Measurements from ENCODE around the gene CAST.
A peak's percentile ranks its signal among the peaks of the same experiment; 100 is the strongest.

The CAST gene

DNA sequence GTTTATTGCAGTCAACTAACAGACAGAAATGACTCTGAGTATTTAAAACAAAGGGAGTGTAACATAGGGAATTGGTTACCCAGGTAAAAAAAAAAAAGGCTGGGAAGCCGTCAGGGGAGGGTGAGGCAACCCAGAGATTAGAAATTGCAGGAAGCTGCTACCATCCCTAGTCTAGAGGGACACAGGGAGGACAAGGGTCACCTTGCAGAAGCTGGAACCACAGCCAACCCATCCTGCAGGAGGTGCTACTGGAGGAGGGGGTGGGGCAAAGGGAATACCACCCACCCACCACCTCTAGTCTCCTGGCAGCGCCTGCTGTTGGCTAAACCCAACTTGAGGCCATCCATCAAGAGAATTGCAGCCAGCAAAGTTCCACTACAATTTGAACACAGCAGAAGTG lies 6.5 kb downstream of the CAST start:
- DNase-seq (ENCODE audit: low read depth, low spot score), result no peak

DNA sequence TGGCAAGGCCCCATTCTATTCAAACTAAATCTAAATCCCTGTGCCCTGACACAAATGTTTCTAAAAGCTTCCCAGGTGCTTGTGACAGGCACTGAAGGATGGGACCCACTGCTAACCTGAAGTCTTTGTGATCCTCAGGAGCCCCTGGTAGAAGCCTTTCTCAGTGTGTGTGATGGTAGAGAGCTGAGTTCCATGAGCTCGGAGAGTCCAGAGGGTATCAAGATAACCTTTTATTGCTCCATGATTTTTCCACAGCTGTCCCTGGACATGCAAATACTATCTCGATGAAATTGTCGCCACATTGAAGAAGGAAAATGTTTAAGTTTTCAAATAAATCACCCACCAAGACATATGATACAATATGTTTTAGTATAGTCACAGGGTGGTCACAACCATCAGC lies 7.7 kb downstream of the CAST start:
- DNase-seq (ENCODE audit: low read depth, low spot score), result no peak

- no peak for DNase-seq (ENCODE audit: low read depth, low spot score)
These were observed 9.3 kb downstream of the CAST start for GRCh38 chr5:96671441-96671840.

DNA sequence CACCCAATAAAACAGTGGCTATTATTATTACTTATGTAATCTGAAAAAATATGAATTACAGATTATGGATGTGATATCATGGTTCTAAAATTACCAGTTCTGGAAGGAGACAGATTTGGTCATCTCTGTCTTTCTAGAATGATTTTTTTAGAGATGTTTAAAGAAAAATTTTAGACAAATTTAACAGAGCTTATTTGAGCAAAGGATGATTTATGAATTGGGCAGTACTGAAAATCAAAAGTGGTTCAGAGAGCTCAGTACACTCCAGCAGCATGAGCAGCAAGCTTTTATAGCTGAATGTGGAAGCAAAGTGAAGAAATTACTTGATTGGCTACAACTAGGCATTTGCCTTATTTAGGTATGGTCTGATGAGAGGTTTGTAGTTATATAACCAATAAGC lies 11.0 kb downstream of the CAST start:
- DNase-seq (ENCODE audit: low read depth, low spot score), result no peak

GRCh38 chr5:96675882-96676281 lies 13.7 kb downstream of the CAST start:
- DNase-seq (ENCODE audit: low read depth, low spot score), result no peak

- no peak for DNase-seq (ENCODE audit: low read depth, low spot score)
These were observed 15.3 kb downstream of the CAST start for GRCh38 chr5:96677496-96677895.

- DNase-seq (ENCODE audit: low read depth, low spot score), result no peak
These were observed 17.1 kb downstream of the CAST start for GRCh38 chr5:96679293-96679692.

GRCh38 chr5:96680759-96681470 lies 18.7 kb downstream of the CAST start:
- DNase-seq (ENCODE audit: low read depth, low spot score), result no peak

- no peak for DNase-seq (ENCODE audit: low read depth, low spot score)
These were observed 21.2 kb downstream of the CAST start for GRCh38 chr5:96683392-96683791.

- DNase-seq (ENCODE audit: low read depth, low spot score), result no peak
These were observed 21.6 kb downstream of the CAST start for GRCh38 chr5:96683810-96684209.

GRCh38 chr5:96687080-96687479 lies 24.9 kb downstream of the CAST start:
- no peak for DNase-seq (ENCODE audit: low read depth, low spot score)

GRCh38 chr5:96687812-96688453 lies 25.8 kb downstream of the CAST start:
- no peak for DNase-seq (ENCODE audit: low read depth, low spot score)

DNA sequence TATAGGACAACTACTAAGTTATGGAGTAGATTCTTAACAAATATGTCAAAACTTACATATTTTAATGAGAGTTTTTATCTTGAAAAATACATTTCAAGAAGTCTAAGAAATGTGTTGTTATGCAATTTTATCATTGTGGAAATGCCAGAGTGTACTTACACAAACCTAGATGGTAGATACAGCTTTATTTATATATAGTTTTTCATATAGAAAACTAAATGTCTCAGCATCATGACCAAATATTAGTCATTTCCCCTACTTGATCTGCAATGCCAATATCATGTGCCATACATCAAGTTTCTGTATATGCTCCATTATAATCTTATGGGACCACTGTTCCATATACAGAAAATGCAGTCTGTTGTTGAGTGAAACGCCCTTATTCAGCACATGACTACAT lies 28.7 kb downstream of the CAST start:
- no peak for DNase-seq (ENCODE audit: low read depth, low spot score)

GRCh38 chr5:96691503-96692303 lies 29.5 kb downstream of the CAST start:
- DNase-seq (ENCODE audit: low read depth, low spot score), result no peak

DNA sequence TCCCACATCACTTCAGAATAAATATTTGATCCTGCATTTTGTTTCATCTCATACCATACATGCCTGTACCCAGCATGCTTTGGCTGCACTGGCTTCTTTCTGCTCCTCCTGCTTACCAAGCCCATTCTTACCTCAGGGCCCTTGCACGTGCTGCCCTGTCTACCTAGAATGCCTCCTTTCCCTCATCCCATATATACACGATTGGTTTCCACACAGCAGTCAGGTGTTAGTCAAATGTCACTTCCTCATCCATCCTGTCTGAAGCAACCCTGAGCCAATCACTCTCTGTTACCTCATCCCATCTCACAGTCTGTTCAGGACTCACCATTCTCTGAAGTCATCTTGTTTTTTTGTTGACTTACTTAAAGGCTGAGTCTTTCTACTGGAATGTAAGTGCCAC lies 30.3 kb downstream of the CAST start:
- no peak for DNase-seq (ENCODE audit: low read depth, low spot score)

GRCh38 chr5:96699186-96699820 lies 37.1 kb downstream of the CAST start:
- no peak for DNase-seq (ENCODE audit: low read depth, low spot score)

DNA sequence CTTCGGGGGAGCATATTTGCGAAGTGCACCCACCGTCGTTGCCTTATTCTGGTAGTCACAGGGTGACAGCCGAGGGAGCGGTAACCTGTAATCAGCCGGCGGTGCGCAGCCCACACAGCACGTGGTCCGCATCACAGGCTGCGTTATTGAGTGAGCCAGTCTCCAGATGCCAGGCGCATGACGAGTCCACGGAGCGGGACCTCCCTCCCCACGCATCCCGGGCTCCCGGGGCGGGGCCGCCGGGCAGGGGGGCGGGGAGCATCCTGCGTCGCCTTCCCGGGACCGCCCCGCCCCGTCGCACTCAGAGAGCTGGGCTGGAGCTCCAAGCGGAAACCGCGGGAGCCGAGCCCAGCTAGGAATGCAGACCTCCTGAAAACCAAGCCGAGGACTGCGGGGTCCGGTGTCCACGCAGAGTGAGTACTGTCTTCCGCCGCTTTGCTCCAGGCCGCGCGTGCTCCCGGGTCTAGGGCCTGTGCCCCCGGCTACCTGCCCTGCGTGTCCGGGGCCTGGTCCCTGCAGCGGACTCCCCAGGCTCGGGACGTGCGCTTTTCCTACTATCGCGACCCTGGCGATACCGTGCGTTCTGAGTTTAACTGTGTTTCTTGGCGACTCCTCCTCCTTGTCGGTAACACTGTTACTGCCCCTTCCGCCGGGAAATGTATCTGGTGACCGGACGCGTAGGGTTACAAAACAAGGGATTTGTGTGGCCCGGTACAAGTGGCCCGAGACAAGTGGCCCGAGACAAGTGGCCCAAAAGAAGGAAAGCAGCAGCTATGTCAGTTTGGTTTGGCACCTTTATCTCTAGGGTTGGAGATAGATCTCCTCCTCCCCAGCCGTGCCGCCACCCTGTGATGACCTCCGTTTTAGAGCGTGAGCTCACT lies 40.6 kb downstream of the CAST start:
- peak; percentile 73 for DNase-seq (ENCODE audit: low read depth, low spot score)

DNA sequence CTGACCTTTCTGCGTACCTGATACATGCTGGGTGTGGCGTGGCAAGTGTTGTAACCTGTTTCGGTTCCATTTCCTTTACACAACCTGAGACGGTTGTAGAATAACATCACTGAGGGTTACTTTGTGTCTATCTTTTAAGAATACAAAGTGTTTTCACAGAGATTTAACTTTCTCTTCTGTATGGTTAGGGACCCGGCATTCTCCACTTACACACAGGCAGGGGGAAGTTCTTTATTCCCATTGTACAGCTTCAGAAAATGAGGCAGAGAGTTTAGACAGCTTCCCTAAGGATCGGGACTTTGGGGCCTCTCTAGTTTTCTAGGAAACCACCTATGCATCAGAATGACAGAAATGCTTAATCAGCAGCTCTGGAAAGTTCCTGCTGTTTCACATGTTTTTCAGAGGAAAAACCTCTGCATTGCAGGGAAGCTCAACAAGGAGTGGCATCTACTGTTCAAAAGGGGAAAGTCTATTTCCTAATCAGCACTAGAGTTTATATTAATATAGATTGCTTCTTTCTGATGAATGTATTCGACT lies 41.3 kb downstream of the CAST start:
- DNase-seq (ENCODE audit: low read depth, low spot score), result no peak

DNA sequence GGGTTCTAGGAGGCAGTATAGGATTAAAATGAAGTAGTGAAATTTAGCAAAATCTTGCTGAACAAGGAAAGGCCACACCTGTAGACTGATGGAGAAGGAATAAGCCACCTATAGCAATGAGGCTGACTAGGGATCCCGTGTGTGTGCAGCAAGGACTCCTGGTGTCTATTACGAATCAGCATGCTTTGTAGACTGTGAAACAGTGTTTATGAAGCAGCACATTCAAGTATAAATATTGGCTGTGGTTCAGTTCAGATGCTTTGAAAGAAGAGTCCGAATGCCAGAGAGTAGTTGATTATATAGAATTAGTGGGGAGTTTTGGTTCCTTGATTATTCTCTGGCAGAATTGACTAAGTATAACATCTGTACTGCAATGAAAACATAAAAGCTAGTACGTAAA lies 41.8 kb downstream of the CAST start:
- DNase-seq (ENCODE audit: low read depth, low spot score), result no peak

DNA sequence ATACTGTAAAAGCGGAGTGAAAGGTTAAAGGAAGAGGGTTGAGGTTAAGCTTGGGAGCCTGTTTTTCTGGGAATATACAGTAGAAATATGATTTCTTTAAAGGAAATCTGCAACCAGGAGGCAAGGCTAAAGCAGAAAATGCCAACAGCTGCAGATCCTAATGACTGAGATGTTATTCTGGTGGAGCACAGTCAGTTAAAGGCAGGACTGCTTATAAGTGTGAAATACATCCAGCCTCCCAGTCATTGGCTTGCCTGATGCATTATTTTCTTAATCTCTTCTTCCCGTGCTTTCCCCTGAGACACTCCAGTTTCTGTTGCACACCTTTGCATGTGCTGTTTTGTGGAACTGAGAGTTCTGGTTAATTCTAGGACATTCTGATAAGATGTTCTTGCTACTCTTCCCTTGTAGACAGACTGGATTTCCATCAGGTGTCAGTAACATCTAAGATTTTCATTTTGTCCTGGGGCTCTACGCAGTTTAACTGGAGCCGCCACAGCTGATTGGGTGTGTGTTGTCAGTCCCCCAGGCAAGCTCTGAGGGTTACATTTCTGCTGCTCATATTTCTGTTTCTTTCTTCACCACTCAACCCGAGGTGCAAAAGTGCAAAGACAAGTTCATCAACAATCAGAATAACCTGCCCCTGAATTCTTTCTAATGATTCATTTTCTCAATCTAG lies 44.4 kb downstream of the CAST start:
- DNase-seq (ENCODE audit: low read depth, low spot score), result no peak

All from brain pericyte (primary cell).